Measurements from ENCODE around the gene FADS1. TPM values are rescaled to one million over a fixed set of nuclear protein-coding genes. Genes with fewer than 3 reads are reported as not detected.

Gene FADS1
- total and polyA plus RNA-seq, 3 donors from 2014 or later: 21.1 to 39.8 (median 24.5) TPM

DNA sequence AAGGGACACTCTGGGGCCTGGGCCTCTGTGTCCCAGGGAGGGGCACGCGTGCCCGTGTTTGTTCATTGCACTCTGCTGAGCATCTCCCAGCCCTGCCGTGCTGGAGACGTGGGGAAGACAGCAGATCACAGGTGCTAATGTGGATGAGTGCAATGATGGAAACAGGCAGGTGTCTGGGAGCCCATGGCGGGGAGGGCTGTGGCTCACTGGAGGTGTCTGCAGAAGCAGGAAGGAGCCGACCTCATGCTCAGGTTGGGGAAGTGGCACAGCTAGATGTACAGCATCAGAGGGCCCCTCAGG, 32.3 kb downstream of the FADS1 start:
- H3K4me3 ChIP-seq: no peak overlapping the region
- DNase-seq: no peak
- H3K36me3 ChIP-seq (ENCODE audit: low read depth, missing control alignments): no peaks in the 10 kb centered on the region
- no peaks in the 10 kb centered on the region for H3K9me3 ChIP-seq
- 87 to 88% methylated on average over 6 to 7 of the region's 7 CpGs for WGBS, 2 donors
- H3K27me3 ChIP-seq: no peaks in the 10 kb centered on the region
- intact Hi-C loops (cut with DNase I; ENCODE audit: low total_unique reads): no loop called here
- no peaks in the 10 kb centered on the region for H3K4me1 ChIP-seq
- no peak for TF ChIP-seq POLR2A (IDR thresholded peaks at IDR 0.05)
- TF ChIP-seq, protein P1, sequence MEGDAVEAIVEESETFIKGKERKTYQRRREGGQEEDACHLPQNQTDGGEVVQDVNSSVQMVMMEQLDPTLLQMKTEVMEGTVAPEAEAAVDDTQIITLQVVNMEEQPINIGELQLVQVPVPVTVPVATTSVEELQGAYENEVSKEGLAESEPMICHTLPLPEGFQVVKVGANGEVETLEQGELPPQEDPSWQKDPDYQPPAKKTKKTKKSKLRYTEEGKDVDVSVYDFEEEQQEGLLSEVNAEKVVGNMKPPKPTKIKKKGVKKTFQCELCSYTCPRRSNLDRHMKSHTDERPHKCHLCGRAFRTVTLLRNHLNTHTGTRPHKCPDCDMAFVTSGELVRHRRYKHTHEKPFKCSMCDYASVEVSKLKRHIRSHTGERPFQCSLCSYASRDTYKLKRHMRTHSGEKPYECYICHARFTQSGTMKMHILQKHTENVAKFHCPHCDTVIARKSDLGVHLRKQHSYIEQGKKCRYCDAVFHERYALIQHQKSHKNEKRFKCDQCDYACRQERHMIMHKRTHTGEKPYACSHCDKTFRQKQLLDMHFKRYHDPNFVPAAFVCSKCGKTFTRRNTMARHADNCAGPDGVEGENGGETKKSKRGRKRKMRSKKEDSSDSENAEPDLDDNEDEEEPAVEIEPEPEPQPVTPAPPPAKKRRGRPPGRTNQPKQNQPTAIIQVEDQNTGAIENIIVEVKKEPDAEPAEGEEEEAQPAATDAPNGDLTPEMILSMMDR (IDR thresholded peaks at IDR 0.05): no peak
- no peak overlapping the region for H3K27ac ChIP-seq

DNA sequence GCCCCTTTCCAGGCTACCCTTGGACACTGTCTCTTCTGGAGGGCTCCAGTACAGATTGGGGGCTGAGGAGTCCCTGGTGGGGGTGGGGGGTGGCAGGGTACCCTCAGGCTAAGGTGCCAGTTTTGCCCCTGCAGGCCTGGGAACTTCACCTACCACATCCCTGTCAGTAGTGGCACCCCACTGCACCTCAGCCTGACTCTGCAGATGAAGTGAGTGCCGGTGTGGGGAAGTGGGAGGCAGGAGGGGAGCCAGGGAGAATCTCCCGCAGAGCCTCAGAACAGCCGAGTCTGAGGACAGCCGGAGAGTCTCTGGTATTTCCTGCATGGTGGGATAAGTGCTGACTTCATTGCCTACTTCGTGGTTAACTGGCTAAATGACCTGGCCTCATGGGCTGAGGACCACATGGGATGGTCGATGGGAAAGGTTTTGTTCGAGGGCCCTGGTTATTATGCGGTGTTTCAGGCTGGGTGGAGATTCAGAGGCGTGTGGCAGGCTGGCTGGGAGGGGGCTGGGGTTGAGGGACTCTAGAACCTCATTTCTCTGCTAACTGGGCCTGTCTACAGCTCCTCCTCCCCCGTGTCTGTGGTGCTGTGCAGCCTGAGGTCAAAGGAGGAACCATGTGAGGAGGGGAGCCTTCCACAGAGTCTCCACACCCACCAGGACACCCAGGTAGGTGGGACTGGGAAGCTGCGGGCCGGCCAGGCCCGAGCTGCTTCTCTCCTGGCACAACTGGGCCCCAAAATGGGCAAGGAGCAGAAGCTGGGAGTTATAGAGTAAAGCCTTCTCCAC, 32.9 kb downstream of the FADS1 start:
- DNase-seq: no peak
- Histone ChIP-seq H3K9me3 (no peaks in the 10 kb centered on the region), H3K4me1 (no peaks in the 10 kb centered on the region), H3K27ac (no peak overlapping the region), H3K4me3 (no peak overlapping the region), H3K36me3 (ENCODE audit: low read depth, missing control alignments) (no peaks in the 10 kb centered on the region), H3K27me3 (no peaks in the 10 kb centered on the region)
- 70% methylated on average over 13 of the region's 13 CpGs for WGBS, 2 donors
- intact Hi-C loops (cut with DNase I; ENCODE audit: low total_unique reads): no loop called here
- TF ChIP-seq, protein P1 (IDR thresholded peaks at IDR 0.05): no peak
- TF ChIP-seq POLR2A (IDR thresholded peaks at IDR 0.05): no peak

DNA sequence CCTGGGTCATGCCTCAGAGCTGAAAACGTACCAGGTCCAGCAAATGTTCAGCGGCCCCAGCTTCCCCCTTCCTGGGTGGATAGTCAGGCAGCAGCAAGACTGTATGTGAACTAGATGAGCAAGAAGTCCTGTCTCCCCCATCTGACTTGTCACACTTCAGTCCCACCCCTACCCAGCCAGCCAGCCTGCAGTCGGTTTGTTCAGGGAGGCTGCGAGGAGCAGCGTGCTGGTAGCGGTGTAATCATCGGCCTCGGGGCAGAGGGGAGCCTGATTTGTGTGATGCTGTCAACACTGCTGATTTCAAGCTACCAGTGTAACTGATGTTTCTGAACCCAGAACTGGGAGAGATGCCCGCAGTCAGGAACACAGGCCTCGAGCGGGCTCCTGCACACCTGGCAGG, 34.0 kb downstream of the FADS1 start:
- no peaks in the 10 kb centered on the region for H3K9me3 ChIP-seq
- no peak overlapping the region for H3K4me3 ChIP-seq
- no peaks in the 10 kb centered on the region for H3K27me3 ChIP-seq
- peaks cover 1% of the 10 kb centered on the region for H3K4me1 ChIP-seq
- no peak for DNase-seq
- WGBS, 2 donors: 86 to 89% methylated on average over 9 to 11 of the region's 11 CpGs
- H3K27ac ChIP-seq: no peak overlapping the region
- H3K36me3 ChIP-seq (ENCODE audit: low read depth, missing control alignments): no peaks in the 10 kb centered on the region
- intact Hi-C loops (cut with DNase I; ENCODE audit: low total_unique reads): no loop called here
- no peak for TF ChIP-seq POLR2A (IDR thresholded peaks at IDR 0.05)
- TF ChIP-seq, protein P1 (IDR thresholded peaks at IDR 0.05): no peak

DNA sequence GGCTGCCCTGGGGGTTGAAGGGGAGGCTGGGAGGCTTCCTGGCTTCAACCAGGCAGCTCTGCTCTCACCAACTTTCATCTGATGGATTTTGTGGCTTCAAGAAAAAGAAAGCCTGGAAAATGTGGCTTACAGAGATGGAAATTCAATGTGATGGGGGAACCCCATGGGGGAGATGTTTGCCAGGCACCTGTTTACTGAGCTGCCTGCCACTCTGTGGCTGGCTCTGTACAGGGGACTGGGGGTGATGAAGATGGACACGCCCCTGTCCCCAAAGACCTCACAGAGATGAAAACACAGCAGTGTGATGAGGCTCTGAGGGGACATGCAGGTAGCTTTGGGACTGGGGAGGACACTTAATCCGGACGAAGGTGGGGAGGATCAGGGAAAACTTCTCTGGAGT, 34.5 kb downstream of the FADS1 start:
- WGBS, 2 donors: 90 to 92% methylated on average over 3 of the region's 3 CpGs

More for the DNA sequence above, 34.5 kb downstream of the FADS1 start:
- DNase-seq: no peak
- Histone ChIP-seq H3K27ac (no peak overlapping the region), H3K4me3 (no peak overlapping the region), H3K27me3 (no peaks in the 10 kb centered on the region), H3K9me3 (no peaks in the 10 kb centered on the region), H3K4me1 (peaks cover 7% of the 10 kb centered on the region), H3K36me3 (ENCODE audit: low read depth, missing control alignments) (no peaks in the 10 kb centered on the region)
- no peak for TF ChIP-seq POLR2A (IDR thresholded peaks at IDR 0.05)
- TF ChIP-seq, protein P1 (IDR thresholded peaks at IDR 0.05): no peak
- intact Hi-C loops (cut with DNase I; ENCODE audit: low total_unique reads): no loop called here

Measured in testis (tissue), 3 donors.